ENCODE data around the gene C2orf72.

GRCh38 chr2:231052494-231053451 is 15.4 kb downstream of the C2orf72 start:
- TF ChIP-seq CTCF (IDR thresholded peaks at IDR 0.05) (peak; percentile 74 to 94 (median 91)), POLR2A (IDR thresholded peaks at IDR 0.05) (no peak)
